Large intestine (tissue), 3 donors: ENCODE data around the gene KANSL2. TPM values are rescaled to one million over a fixed set of nuclear protein-coding genes. Genes with fewer than 3 reads are reported as not detected.
A peak's percentile ranks its signal among the peaks of the same experiment; 100 is the strongest.
"Not testable (repeated sequence)": the region's sequence is repeated elsewhere in the genome, so short reads cannot be mapped to it uniquely, and the experiment has no call there.

ENCODE experiments used
- DNase-seq, 2 donors: peaks; one replicate each; pipeline versions ENCODE4 v3.0.0 to v3.0.0-alpha.2; 2013
- H3K27ac ChIP-seq: one replicate; pipeline ENCODE4 v1.5.1; 2013; ENCODE audit warnings: low read length
- H3K27me3 ChIP-seq: 2 replicates; pipeline ENCODE4 v1.6.1; 2013; ENCODE audit warnings: low read length; ENCODE audit not compliant: control insufficient read depth, insufficient read depth
- H3K36me3 ChIP-seq: 2 replicates; pipeline ENCODE4 v1.6.1; 2013; ENCODE audit warnings: low read length; ENCODE audit not compliant: control insufficient read depth, insufficient read depth
- H3K4me1 ChIP-seq: one replicate; pipeline ENCODE4 v1.6.1; 2013; ENCODE audit warnings: low read length; ENCODE audit not compliant: control insufficient read depth, insufficient read depth
- H3K4me3 ChIP-seq: one replicate; pipeline ENCODE4 v1.5.1; 2013; ENCODE audit warnings: low read length
- H3K9me3 ChIP-seq: one replicate; pipeline ENCODE4 v1.6.1; 2013; ENCODE audit warnings: mild to moderate bottlenecking, low read depth, low read length, moderate library complexity; ENCODE audit not compliant: control insufficient read depth
- WGBS: methylation state at CpG from one replicate; pipeline ENCODE4 v1.1.5; 2013; ENCODE audit warnings: low lambda C conversion rate; ENCODE audit not compliant: insufficient coverage; 5-methylcytosine and 5-hydroxymethylcytosine counted together
- polyA plus RNA-seq: library from polyadenylated mRNA; unstranded; fragments of 120-200 nt; gene quantifications from one replicate; pipeline ENCODE4 v1.2.1, GENCODE V29; 2013

The KANSL2 gene
- polyA plus RNA-seq, 1 donor = 33.8 TPM

DNA sequence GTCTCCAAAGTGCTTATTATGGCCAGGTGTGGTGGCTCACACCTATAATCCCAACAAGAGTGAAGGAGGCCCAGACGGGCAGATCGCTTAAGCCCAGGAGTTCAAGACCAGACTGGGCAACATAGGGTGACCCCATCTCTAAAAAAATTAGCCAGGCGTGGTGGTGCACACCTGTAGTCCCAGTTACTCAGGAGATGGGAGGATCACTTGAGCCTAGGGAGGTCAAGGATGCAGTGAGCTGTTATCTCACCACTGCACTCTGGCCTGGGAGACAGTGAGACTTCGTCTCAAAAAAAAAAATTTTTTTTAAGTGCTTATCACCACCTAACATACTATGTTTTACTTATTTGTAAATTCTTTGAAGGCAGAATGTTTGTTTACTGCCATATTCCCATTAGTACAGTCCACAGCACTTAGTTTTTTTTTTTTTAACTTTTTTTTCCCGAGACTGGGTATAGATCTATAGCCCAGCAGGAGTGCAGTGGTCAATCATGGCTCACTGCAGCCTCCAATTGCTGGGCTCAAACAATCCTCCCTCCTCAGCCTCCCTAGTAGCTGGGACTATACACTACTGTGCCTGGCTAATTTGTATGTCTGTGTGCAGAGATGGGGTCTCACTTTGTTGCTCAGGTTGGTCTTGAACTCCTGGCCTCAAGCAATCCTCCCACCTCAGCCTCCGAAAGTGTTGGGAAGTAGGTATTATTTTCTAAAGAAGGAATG is 4.7 kb upstream of the KANSL2 start:
- peaks cover 1% of the 10 kb centered on the region for H3K9me3 ChIP-seq
- no peaks in the 10 kb centered on the region for H3K27me3 ChIP-seq
- no peak overlapping the region for H3K4me3 ChIP-seq
- no peak for DNase-seq
- no CpG with 5 or more reads among the region's 6 CpGs for WGBS
- H3K36me3 ChIP-seq = peaks cover 12% of the 10 kb centered on the region
- H3K4me1 ChIP-seq = peaks cover 3% of the 10 kb centered on the region
- H3K27ac ChIP-seq = no peak overlapping the region

- Histone ChIP-seq H3K9me3 (peaks cover 3% of the 10 kb centered on the region), H3K27me3 (no peaks in the 10 kb centered on the region), H3K4me1 (peaks cover 3% of the 10 kb centered on the region), H3K36me3 (peaks cover 12% of the 10 kb centered on the region), H3K27ac (no peak overlapping the region), H3K4me3 (no peak overlapping the region)
- WGBS = no CpG with 5 or more reads among the region's 3 CpGs
- no peak for DNase-seq
These were observed 4.1 kb upstream of the KANSL2 start for GRCh38 chr12:48686037-48686595.

- H3K4me3 ChIP-seq = no peak overlapping the region
- WGBS = 100% methylated on average over 1 of the region's 4 CpGs
- no peak overlapping the region for H3K27ac ChIP-seq
- H3K4me1 ChIP-seq = peaks cover 9% of the 10 kb centered on the region
- H3K9me3 ChIP-seq = peaks cover 3% of the 10 kb centered on the region
- peaks cover 17% of the 10 kb centered on the region for H3K36me3 ChIP-seq
- DNase-seq = no peak
- no peaks in the 10 kb centered on the region for H3K27me3 ChIP-seq
These were observed 1.5 kb upstream of the KANSL2 start for GRCh38 chr12:48683534-48683933.

- Histone ChIP-seq H3K27me3 (no peaks in the 10 kb centered on the region), H3K36me3 (peaks cover 18% of the 10 kb centered on the region), H3K4me1 (peaks cover 9% of the 10 kb centered on the region), H3K4me3 (peak overlapping the region; percentile 99), H3K9me3 (peaks cover 3% of the 10 kb centered on the region), H3K27ac (no peak overlapping the region)
- WGBS = 100% methylated on average over 2 of the region's 2 CpGs
- DNase-seq = no peak
These were observed 889 bp upstream of the KANSL2 start for GRCh38 chr12:48682927-48683326.

- DNase-seq, H3K9me3 ChIP-seq, H3K4me1 ChIP-seq, H3K27me3 ChIP-seq: not testable (repeated sequence)
- no CpG with 5 or more reads among the region's 19 CpGs for WGBS
- Histone ChIP-seq H3K4me3 (peak overlapping the region; percentile 99), H3K36me3 (peaks cover 20% of the 10 kb centered on the region), H3K27ac (peak overlapping the region; percentile 41)
These were observed 481 bp upstream of the KANSL2 start for GRCh38 chr12:48682533-48682905.

GRCh38 chr12:48681399-48681709 is 684 bp downstream of the KANSL2 start:
- Histone ChIP-seq H3K27ac (peak overlapping the region; percentile 95), H3K9me3 (peaks cover 3% of the 10 kb centered on the region), H3K4me3 (peak overlapping the region; percentile 99), H3K27me3 (no peaks in the 10 kb centered on the region), H3K36me3 (peaks cover 27% of the 10 kb centered on the region), H3K4me1 (peaks cover 9% of the 10 kb centered on the region)
- no CpG with 5 or more reads among the region's 11 CpGs for WGBS
- DNase-seq = peak in 1 of 2 donors; percentile 2

GRCh38 chr12:48680861-48681260 is 1.2 kb downstream of the KANSL2 start:
- no CpG with 5 or more reads among the region's 13 CpGs for WGBS
- Histone ChIP-seq H3K4me1 (peaks cover 9% of the 10 kb centered on the region), H3K27me3 (no peaks in the 10 kb centered on the region), H3K9me3 (peaks cover 3% of the 10 kb centered on the region), H3K4me3 (peak overlapping the region; percentile 99), H3K27ac (no peak overlapping the region), H3K36me3 (peaks cover 32% of the 10 kb centered on the region)
- DNase-seq = no peak

GRCh38 chr12:48678551-48679185 is 3.4 kb downstream of the KANSL2 start:
- Histone ChIP-seq H3K27me3 (no peaks in the 10 kb centered on the region), H3K27ac (no peak overlapping the region)

GRCh38 chr12:48671231-48671856 is 10.7 kb downstream of the KANSL2 start:
- H3K4me3 ChIP-seq = no peak overlapping the region
- H3K9me3 ChIP-seq = no peaks in the 10 kb centered on the region
- no peak for DNase-seq
- H3K27me3 ChIP-seq = no peaks in the 10 kb centered on the region
- 88% methylated on average over 4 of the region's 8 CpGs for WGBS
- no peaks in the 10 kb centered on the region for H3K4me1 ChIP-seq
- peaks cover 66% of the 10 kb centered on the region for H3K36me3 ChIP-seq
- no peak overlapping the region for H3K27ac ChIP-seq

More at GRCh38 chr12:48678551-48679185, 3.4 kb downstream of the KANSL2 start:
- Histone ChIP-seq H3K36me3 (peaks cover 37% of the 10 kb centered on the region), H3K4me1 (peaks cover 9% of the 10 kb centered on the region), H3K4me3 (no peak overlapping the region), H3K9me3 (peaks cover 3% of the 10 kb centered on the region)
- no peak for DNase-seq
- WGBS = 100% methylated on average over 1 of the region's 3 CpGs

DNA sequence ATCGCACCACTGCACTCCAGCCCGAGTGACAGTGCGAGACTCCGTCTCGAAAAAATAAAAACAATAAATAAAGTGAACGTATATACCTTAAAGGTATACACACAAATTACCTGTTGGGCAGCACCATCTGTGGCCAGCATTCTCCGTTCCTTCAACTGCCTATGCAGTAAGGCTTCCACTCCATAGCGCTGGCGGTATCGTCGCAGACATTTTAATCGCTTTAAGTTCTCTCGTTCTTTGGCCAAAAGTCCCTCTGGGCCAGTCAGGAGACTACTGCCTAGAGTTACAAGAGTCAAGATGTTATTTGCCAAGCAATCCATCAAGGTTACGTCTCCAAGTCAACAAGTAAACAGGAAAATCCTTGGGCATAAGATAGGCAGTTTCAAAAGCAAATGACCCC is 13.0 kb downstream of the KANSL2 start:
- H3K36me3 ChIP-seq = peaks cover 75% of the 10 kb centered on the region
- WGBS = 100% methylated on average over 8 of the region's 14 CpGs
- H3K27ac ChIP-seq = no peak overlapping the region
- no peaks in the 10 kb centered on the region for H3K27me3 ChIP-seq
- no peak overlapping the region for H3K4me3 ChIP-seq
- DNase-seq = no peak
- H3K4me1 ChIP-seq = no peaks in the 10 kb centered on the region
- H3K9me3 ChIP-seq = no peaks in the 10 kb centered on the region
